Cardiac fibroblast (primary cell): Measurements from ENCODE around the gene EPO.

Source experiments
- DNase-seq, 2 donors: peaks; one replicate each; pipeline versions ENCODE4 v3.0.0 to v3.0.0-alpha.2; 2010; ENCODE audit warnings: low read depth in 2 of 2
- H3K4me3 ChIP-seq, 2 donors: replicated peaks in 1 of 2; 1 replicate in 1 of 2; 2 replicates in 1 of 2; pipeline ENCODE4 v1.5.1; 2011; ENCODE audit warnings: low read depth in 2 of 2, low read length in 2 of 2, mild to moderate bottlenecking in 2 of 2, moderate library complexity in 1 of 2
- CTCF ChIP-seq: IDR thresholded peaks from one replicate; pipeline ENCODE4 v1.5.1; 2011; ENCODE audit warnings: low read depth, mild to moderate bottlenecking, low read length, inconsistent platforms

EPO gene

GRCh38 chr7:100675581-100676350 is 44.5 kb upstream of the EPO start:
- peak; percentile 71 to 73 for DNase-seq
- peak overlapping the region; percentile 95 to 100 for H3K4me3 ChIP-seq
- no peak for TF ChIP-seq CTCF

- peak overlapping the region; percentile 95 to 100 for H3K4me3 ChIP-seq
- TF ChIP-seq CTCF, result no peak
- DNase-seq, result no peak
Measured at GRCh38 chr7:100676501-100677306, 43.6 kb upstream of the EPO start.

- no peak for DNase-seq
- no peak for TF ChIP-seq CTCF
Measured at GRCh38 chr7:100677308-100678267, 42.7 kb upstream of the EPO start.

GRCh38 chr7:100678291-100678984 is 41.8 kb upstream of the EPO start:
- DNase-seq, result no peak

More at GRCh38 chr7:100677308-100678267, 42.7 kb upstream of the EPO start:
- no peak overlapping the region for H3K4me3 ChIP-seq

GRCh38 chr7:100679129-100679926 is 40.9 kb upstream of the EPO start:
- no peak overlapping the region for H3K4me3 ChIP-seq
- TF ChIP-seq CTCF, result no peak
- no peak for DNase-seq

More at GRCh38 chr7:100678291-100678984, 41.8 kb upstream of the EPO start:
- TF ChIP-seq CTCF, result no peak
- no peak overlapping the region for H3K4me3 ChIP-seq
